ENCODE measurements around the gene ARID1B. TPM values are rescaled to one million over a fixed set of nuclear protein-coding genes. Genes with fewer than 3 reads are reported as not detected.
A peak's percentile ranks its signal among the peaks of the same experiment; 100 is the strongest.

Gene ARID1B
- total and polyA plus RNA-seq, 2 of the 13 experiments (the other 11 are each of a cell fraction or from before 2014, with no cell fraction given): 20.1 to 32.6 TPM

- TF ChIP-seq ZNF30 (CRISPR knock-in tag; IDR thresholded peaks at IDR 0.05): no peak
- TF ChIP-seq ZNF800 (CRISPR knock-in tag; IDR thresholded peaks at IDR 0.05): no peak
- TF ChIP-seq THRA (CRISPR knock-in tag; IDR thresholded peaks at IDR 0.05; ENCODE audit: borderline replicate concordance): peak; percentile 46; the same call in 1 of the 2 replicates
- TF ChIP-seq BHLHE40 (IDR thresholded peaks at IDR 0.05; ENCODE audit: low read length): no peak
- no peak for TF ChIP-seq NFYB (CRISPR knock-in tag; IDR thresholded peaks at IDR 0.05)
- no peak for TF ChIP-seq ZNF430 (CRISPR knock-in tag; IDR thresholded peaks at IDR 0.05)
- TF ChIP-seq BCL6 (CRISPR knock-in tag; IDR thresholded peaks at IDR 0.05): peak; percentile 71
- TF ChIP-seq RBFOX2 (IDR thresholded peaks at IDR 0.05; ENCODE audit: low read depth, low read length): no peak
- TF ChIP-seq PAF1 (CRISPR knock-in tag; IDR thresholded peaks at IDR 0.05): no peak
- TF ChIP-seq CEBPG (CRISPR knock-in tag; IDR thresholded peaks at IDR 0.05): no peak
- no peak for TF ChIP-seq RNF219 (CRISPR knock-in tag; IDR thresholded peaks at IDR 0.05)
- TF ChIP-seq YEATS2 (CRISPR knock-in tag; IDR thresholded peaks at IDR 0.05; ENCODE audit: borderline replicate concordance): no peak
- TF ChIP-seq MAX (IDR thresholded peaks at IDR 0.05): 0 out of 2 replicates have a peak, but pooled peaks have one; percentile 18
- TF ChIP-seq FOXC1 (CRISPR knock-in tag; IDR thresholded peaks at IDR 0.05; ENCODE audit: borderline replicate concordance): no peak
- TF ChIP-seq FOXA1 (IDR thresholded peaks at IDR 0.05): no peak
- peak; percentile 77 for TF ChIP-seq FOXA1 (CRISPR knock-in tag; IDR thresholded peaks at IDR 0.05)
- TF ChIP-seq CREB1 (IDR thresholded peaks at IDR 0.05): peak; percentile 28; the same call in 1 of the 2 replicates
- TF ChIP-seq CREB1 (CRISPR knock-in tag; IDR thresholded peaks at IDR 0.05): no peak
- TF ChIP-seq GPBP1L1 (CRISPR knock-in tag; IDR thresholded peaks at IDR 0.05): no peak
- TF ChIP-seq ZNF180 (CRISPR knock-in tag; IDR thresholded peaks at IDR 0.05; ENCODE audit: borderline replicate concordance, low read depth): no peak
- peak; percentile 44; the same call in 1 of the 2 replicates for TF ChIP-seq RXRA (CRISPR knock-in tag; IDR thresholded peaks at IDR 0.05)
- no peak for TF ChIP-seq ARNTL (CRISPR knock-in tag; IDR thresholded peaks at IDR 0.05)
Observed at GRCh38 chr6:157187182-157188083, 410.3 kb downstream of the ARID1B start (continued).
